GM12878 (cell line): ENCODE data around the gene THSD8. TPM values are rescaled to one million over a fixed set of nuclear protein-coding genes. Genes with fewer than 3 reads are reported as not detected.

Experiments
- ATAC-seq: fragments of 200-7000 bp; cut with Tn5 transposase; 3 replicates; pipeline ENCODE4 v1.9.1; 2020; ENCODE audit warnings: mild to moderate bottlenecking, moderate library complexity
- BruUV-seq: library from RNA; stranded (reverse); fragments of 400-500 nt; replicated peaks from 2 replicates; lab custom pipeline; 2021; lab: Mats Ljungman, UMichigan
- CTCF ChIA-PET: fragments of 300-600 bp; sonication (Branson Sonifier 250); formaldehyde crosslinking; extraction: SDS; loops from one replicate; lab custom pipeline; 2021; ENCODE audit warnings: inconsistent platforms; lab: Yijun Ruan, JAX
- POLR2A ChIA-PET: fragments of 350-600 bp; formaldehyde crosslinking; extraction: SDS; loops from one replicate; lab custom pipeline; 2021; ENCODE audit warnings: inconsistent platforms; lab: Charles Lee
- RAD21 ChIA-PET: fragments of 300-600 bp; sonication (Branson Sonifier 250); formaldehyde crosslinking; loops from one replicate; lab custom pipeline; 2023; ENCODE audit warnings: antibody characterized with exemption; ENCODE audit not compliant: unreplicated experiment; lab: Charles Lee
- SMC1A ChIA-PET: fragments of 300-600 bp; sonication (Branson Sonifier 250); formaldehyde crosslinking; loops from one replicate; lab custom pipeline; 2023; ENCODE audit not compliant: unreplicated experiment, uncharacterized antibody; lab: Charles Lee
- DNase-seq: peaks from one replicate; pipeline ENCODE4 v3.0.0-alpha.2; 2011; ENCODE audit warnings: low read depth, low spot score
- FAIRE-seq: peaks from 3 replicates; lab custom pipeline; 2011; peaks lifted over from hg19 to GRCh38; lab: Jason Lieb, UNC
- H2AFZ ChIP-seq: 2 replicates; pipeline ENCODE4 v1.6.0; 2011; ENCODE audit warnings: low read depth, low read length, control low read depth; ENCODE audit not compliant: control insufficient read depth
- H3K27ac ChIP-seq: 2 replicates; pipeline ENCODE4 v1.5.1; 2011; ENCODE audit warnings: control low read depth; ENCODE audit not compliant: control insufficient read depth, insufficient read depth
- H3K27me3 ChIP-seq, 2 experiments: replicated peaks in 1 of 2; 2 replicates each; pipeline versions ENCODE4 v1.6.0 to v1.6.1; 2011; ENCODE audit warnings: low read length in 1 of 2; ENCODE audit not compliant: control insufficient read depth in 2 of 2, insufficient read depth in 2 of 2
- H3K36me3 ChIP-seq, 2 experiments: 2 replicates each; pipeline ENCODE4 v1.5.1; 2011; ENCODE audit warnings: low read length in 1 of 2; ENCODE audit not compliant: control insufficient read depth in 2 of 2, insufficient read depth in 2 of 2
- H3K4me1 ChIP-seq: 2 replicates; pipeline ENCODE4 v1.6.1; 2011; ENCODE audit warnings: mild to moderate bottlenecking, low read length, moderate library complexity, mixed read lengths; ENCODE audit not compliant: control insufficient read depth, insufficient read depth
- H3K4me2 ChIP-seq: 2 replicates; pipeline ENCODE4 v1.6.0; 2011; ENCODE audit warnings: control low read depth; ENCODE audit not compliant: control insufficient read depth, insufficient read depth
- H3K4me3 ChIP-seq: fragments of 200-600 bp; sonication (generic); 2 replicates; pipeline ENCODE4 v1.5.1; 2016
- H3K79me2 ChIP-seq: 2 replicates; pipeline ENCODE4 v1.6.0; 2011; ENCODE audit warnings: low read length; ENCODE audit not compliant: control insufficient read depth, insufficient read depth
- H3K9ac ChIP-seq: 2 replicates; pipeline ENCODE4 v1.8.0; 2011; ENCODE audit warnings: low read length, control low read depth, mixed read lengths; ENCODE audit not compliant: control insufficient read depth, insufficient read depth
- H3K9me3 ChIP-seq: replicated peaks from 3 replicates; pipeline ENCODE4 v1.5.1; 2011; ENCODE audit warnings: mild to moderate bottlenecking, low read length; ENCODE audit not compliant: control insufficient read depth, insufficient read depth
- H4K20me1 ChIP-seq: 2 replicates; pipeline ENCODE4 v1.6.0; 2011; ENCODE audit not compliant: control insufficient read depth, insufficient read depth
- ATF7 ChIP-seq: fragments of 450-650 bp; IDR thresholded peaks from 2 replicates; pipeline ENCODE4 v1.6.1; 2016; ENCODE audit warnings: low read depth, mild to moderate bottlenecking
- JUND ChIP-seq: IDR thresholded peaks from 2 replicates; pipeline ENCODE4 v1.6.1; 2012; ENCODE audit warnings: low read depth, mild to moderate bottlenecking, low read length, improper control_type of control experiment, moderate library complexity
- PAX8 ChIP-seq: fragments of 450-650 bp; IDR thresholded peaks from 2 replicates; pipeline ENCODE4 v1.6.1; 2017; ENCODE audit warnings: mild to moderate bottlenecking, moderate library complexity
- POLR2A ChIP-seq: IDR thresholded peaks from 2 replicates; pipeline ENCODE4 v1.6.1; 2011; ENCODE audit warnings: low read depth, mild to moderate bottlenecking, low read length
- SIX5 ChIP-seq: IDR thresholded peaks from 2 replicates; pipeline ENCODE4 v1.6.1; 2011; ENCODE audit warnings: mild to moderate bottlenecking, low read depth, low read length, moderate library complexity; ENCODE audit not compliant: severe bottlenecking
- SMAD5 ChIP-seq: IDR thresholded peaks from 2 replicates; pipeline ENCODE4 v1.6.1; 2016; ENCODE audit warnings: antibody characterized with exemption, low read depth
- ZSCAN29 ChIP-seq: fragments of 450-650 bp; IDR thresholded peaks from 2 replicates; pipeline ENCODE4 v1.6.1; 2017; ENCODE audit warnings: mild to moderate bottlenecking, moderate library complexity
- WGBS: methylation state at CpG from one replicate; pipeline ENCODE4 v1.1.6; 2016; ENCODE audit warnings: low lambda C conversion rate; ENCODE audit not compliant: insufficient replicate concordance, insufficient coverage; ENCODE audit errors: missing lambda C conversion rate; 5-methylcytosine and 5-hydroxymethylcytosine counted together
- in situ Hi-C: fragments of 300-500 bp; cut with MboI; formaldehyde crosslinking; loops from 9 replicates; pipeline ENCODE4 v1.14.3; 2018; ENCODE audit warnings: mixed read lengths
- intact Hi-C: fragments of 100-400 bp; cut with micrococcal nuclease; formaldehyde crosslinking; loops from one replicate; pipeline ENCODE4 v1.14.2; 2022; ENCODE audit not compliant: unreplicated experiment
- polyA plus RNA-seq, 11 experiments: library from polyadenylated mRNA; depleted of rRNA in 4 of 11; unstranded in 6 of 11; stranded (reverse) in 5 of 11; fragments of >200 nt; fragmentation: Nextera tagmentation in 4 of 11; fragmentation: Illumina TruSeq in 1 of 11; extraction: Ambion mirVana in 4 of 11; extraction: Trizol in 1 of 11; gene quantifications; 1 replicate in 1 of 11; 2 replicates in 10 of 11; pipeline versions ENCODE4 v1.2.1 to v1.2.3, GENCODE V29; 2011 to 2016; ENCODE audit warnings: inconsistent platforms in 2 of 11, missing spikeins in 2 of 11, low read depth in 1 of 11
- total RNA-seq, 4 experiments: library from RNA; depleted of rRNA in 3 of 4; stranded (reverse); fragments of >200 nt in 3 of 4; fragmentation: Illumina TruSeq in 1 of 4; extraction: Trizol in 1 of 4; gene quantifications; 2 replicates each; pipeline versions ENCODE4 v1.2.1 to v1.2.3, GENCODE V29; 2013 to 2021
- TF ChIP-seq, protein P1 (sequence below): IDR thresholded peaks from 2 replicates; pipeline ENCODE4 v1.6.1; 2012; ENCODE audit warnings: mild to moderate bottlenecking, low read depth, low read length
- TF ChIP-seq, protein P2 (sequence below): IDR thresholded peaks from 2 replicates; pipeline ENCODE4 v1.6.1; 2012; ENCODE audit warnings: low read length, inconsistent platforms
- TF ChIP-seq, protein P3 (sequence below): fragments of 450-650 bp; IDR thresholded peaks from 2 replicates; pipeline ENCODE4 v1.6.1; 2017; ENCODE audit warnings: mild to moderate bottlenecking, low read depth, inconsistent platforms; ENCODE audit not compliant: poor library complexity, severe bottlenecking

The THSD8 gene
- total and polyA plus RNA-seq, 10 of the 15 experiments (the other 5 are each of a cell fraction or from before 2014, with no cell fraction given), result 0.24 to 32.3 (median 21.3) TPM; not detected in 2

DNA sequence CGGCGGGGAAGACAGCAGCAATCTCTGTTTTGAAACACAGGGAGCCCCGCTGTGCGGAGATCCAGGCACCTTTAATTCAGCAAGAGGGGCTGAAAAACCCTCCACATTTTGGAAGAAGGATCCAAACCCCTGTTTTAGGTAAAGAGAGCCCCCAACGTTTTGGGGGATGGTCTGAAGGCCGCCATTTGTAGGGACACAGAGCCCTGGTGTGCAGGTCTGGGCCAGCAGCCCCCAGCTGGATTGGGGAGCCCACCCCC, 23.0 kb upstream of the THSD8 start:
- FAIRE-seq, result no peak
- Histone ChIP-seq H3K27ac (peak overlapping the region; percentile 91), H4K20me1 (no peaks in the 10 kb centered on the region), H3K27me3 (no peaks in the 10 kb centered on the region), H3K9ac (peak overlapping the region; percentile 94), H3K79me2 (peaks cover 9% of the 10 kb centered on the region), H3K4me2 (peak overlapping the region; percentile 99), H3K36me3 (no peaks in the 10 kb centered on the region), H2AFZ (peak overlapping the region; percentile 78), H3K4me3 (peak overlapping the region; percentile 76), H3K9me3 (no peaks in the 10 kb centered on the region), H3K4me1 (peaks cover 39% of the 10 kb centered on the region)
- RAD21 ChIA-PET, result interaction anchor here (0.7 to 4.8 kb wide), 5 partner anchors 9 to 112 kb away, joined by 3 to 303 read pairs (median 13); partner anchors contain the start of genes GCDH and JUNB
- BruUV-seq, result TSS peak; percentile 95
- in situ Hi-C loops (no loop called here), intact Hi-C loops (loop anchor here (1.0 kb wide), 1 partner anchor 12 kb away; the partner anchor contains the start of gene JUNB)
- no peak for DNase-seq
- no peak for TF ChIP-seq POLR2A
- peak; percentile 19; the same call in 1 of the 2 replicates for TF ChIP-seq PAX8
- TF ChIP-seq JUND, result no peak
- 0 out of 2 replicates have a peak, but pooled peaks have one; percentile 2 for TF ChIP-seq ATF7
- TF ChIP-seq, protein P1, sequence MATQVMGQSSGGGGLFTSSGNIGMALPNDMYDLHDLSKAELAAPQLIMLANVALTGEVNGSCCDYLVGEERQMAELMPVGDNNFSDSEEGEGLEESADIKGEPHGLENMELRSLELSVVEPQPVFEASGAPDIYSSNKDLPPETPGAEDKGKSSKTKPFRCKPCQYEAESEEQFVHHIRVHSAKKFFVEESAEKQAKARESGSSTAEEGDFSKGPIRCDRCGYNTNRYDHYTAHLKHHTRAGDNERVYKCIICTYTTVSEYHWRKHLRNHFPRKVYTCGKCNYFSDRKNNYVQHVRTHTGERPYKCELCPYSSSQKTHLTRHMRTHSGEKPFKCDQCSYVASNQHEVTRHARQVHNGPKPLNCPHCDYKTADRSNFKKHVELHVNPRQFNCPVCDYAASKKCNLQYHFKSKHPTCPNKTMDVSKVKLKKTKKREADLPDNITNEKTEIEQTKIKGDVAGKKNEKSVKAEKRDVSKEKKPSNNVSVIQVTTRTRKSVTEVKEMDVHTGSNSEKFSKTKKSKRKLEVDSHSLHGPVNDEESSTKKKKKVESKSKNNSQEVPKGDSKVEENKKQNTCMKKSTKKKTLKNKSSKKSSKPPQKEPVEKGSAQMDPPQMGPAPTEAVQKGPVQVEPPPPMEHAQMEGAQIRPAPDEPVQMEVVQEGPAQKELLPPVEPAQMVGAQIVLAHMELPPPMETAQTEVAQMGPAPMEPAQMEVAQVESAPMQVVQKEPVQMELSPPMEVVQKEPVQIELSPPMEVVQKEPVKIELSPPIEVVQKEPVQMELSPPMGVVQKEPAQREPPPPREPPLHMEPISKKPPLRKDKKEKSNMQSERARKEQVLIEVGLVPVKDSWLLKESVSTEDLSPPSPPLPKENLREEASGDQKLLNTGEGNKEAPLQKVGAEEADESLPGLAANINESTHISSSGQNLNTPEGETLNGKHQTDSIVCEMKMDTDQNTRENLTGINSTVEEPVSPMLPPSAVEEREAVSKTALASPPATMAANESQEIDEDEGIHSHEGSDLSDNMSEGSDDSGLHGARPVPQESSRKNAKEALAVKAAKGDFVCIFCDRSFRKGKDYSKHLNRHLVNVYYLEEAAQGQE, result no peak
- no peak for TF ChIP-seq ZSCAN29
- TF ChIP-seq, protein P2, sequence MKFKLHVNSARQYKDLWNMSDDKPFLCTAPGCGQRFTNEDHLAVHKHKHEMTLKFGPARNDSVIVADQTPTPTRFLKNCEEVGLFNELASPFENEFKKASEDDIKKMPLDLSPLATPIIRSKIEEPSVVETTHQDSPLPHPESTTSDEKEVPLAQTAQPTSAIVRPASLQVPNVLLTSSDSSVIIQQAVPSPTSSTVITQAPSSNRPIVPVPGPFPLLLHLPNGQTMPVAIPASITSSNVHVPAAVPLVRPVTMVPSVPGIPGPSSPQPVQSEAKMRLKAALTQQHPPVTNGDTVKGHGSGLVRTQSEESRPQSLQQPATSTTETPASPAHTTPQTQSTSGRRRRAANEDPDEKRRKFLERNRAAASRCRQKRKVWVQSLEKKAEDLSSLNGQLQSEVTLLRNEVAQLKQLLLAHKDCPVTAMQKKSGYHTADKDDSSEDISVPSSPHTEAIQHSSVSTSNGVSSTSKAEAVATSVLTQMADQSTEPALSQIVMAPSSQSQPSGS, result no peak
- TF ChIP-seq SIX5, result no peak
- TF ChIP-seq, protein P3, sequence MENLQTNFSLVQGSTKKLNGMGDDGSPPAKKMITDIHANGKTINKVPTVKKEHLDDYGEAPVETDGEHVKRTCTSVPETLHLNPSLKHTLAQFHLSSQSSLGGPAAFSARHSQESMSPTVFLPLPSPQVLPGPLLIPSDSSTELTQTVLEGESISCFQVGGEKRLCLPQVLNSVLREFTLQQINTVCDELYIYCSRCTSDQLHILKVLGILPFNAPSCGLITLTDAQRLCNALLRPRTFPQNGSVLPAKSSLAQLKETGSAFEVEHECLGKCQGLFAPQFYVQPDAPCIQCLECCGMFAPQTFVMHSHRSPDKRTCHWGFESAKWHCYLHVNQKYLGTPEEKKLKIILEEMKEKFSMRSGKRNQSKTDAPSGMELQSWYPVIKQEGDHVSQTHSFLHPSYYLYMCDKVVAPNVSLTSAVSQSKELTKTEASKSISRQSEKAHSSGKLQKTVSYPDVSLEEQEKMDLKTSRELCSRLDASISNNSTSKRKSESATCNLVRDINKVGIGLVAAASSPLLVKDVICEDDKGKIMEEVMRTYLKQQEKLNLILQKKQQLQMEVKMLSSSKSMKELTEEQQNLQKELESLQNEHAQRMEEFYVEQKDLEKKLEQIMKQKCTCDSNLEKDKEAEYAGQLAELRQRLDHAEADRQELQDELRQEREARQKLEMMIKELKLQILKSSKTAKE, result peak; percentile 1
- peak; percentile 50; the same call in 1 of the 2 replicates for TF ChIP-seq SMAD5
- POLR2A ChIA-PET, result interaction anchor here (0.6 to 9.3 kb wide), 4 partner anchors 9 to 56 kb away, joined by 3 to 303 read pairs (median 36); partner anchors contain the start of gene JUNB
- 0% methylated on average over 6 of the region's 6 CpGs for WGBS
- no peak for ATAC-seq
- SMC1A ChIA-PET, result interaction anchor here (1.0 to 8.4 kb wide), 6 partner anchors 9 to 186 kb away, joined by 3 to 240 read pairs (median 11); partner anchors contain the start of gene JUNB
- CTCF ChIA-PET, result interaction anchor here (1.0 to 12.1 kb wide), 8 partner anchors 9 to 112 kb away, joined by 3 to 537 read pairs (median 18); partner anchors contain the start of genes JUNB, MAN2B1, PRDX2 and RNASEH2A
